ENCODE data around the gene TEX29. TPM values are rescaled to one million over a fixed set of nuclear protein-coding genes. Genes with fewer than 3 reads are reported as not detected.

Gene TEX29
- total RNA-seq, 1 experiment from 2014 or later, result 0.68 TPM

DNA sequence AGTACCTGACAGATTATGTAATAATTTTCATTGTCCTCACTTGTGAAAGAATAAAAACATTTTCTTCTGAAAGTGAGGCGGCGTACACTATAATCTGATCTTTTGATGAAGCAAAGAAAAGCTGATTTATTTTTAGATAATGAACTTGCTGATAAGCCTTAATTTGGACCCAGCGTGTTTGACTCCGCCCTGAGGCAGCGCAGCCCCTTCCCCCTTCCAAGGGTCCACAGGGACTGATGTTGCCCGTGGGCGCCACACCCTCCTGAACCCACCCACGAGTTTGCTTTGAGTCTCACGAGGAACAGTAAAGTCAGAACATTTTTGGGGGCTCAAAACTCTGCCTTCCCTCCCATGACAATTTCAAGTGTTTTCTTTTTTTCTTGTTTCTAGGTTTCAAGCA lies 40.0 kb downstream of the TEX29 start (continued):
- TF ChIP-seq ATF2 (CRISPR knock-in tag; IDR thresholded peaks at IDR 0.05; ENCODE audit: borderline replicate concordance, low read depth) (no peak), PRRX2 (CRISPR knock-in tag; IDR thresholded peaks at IDR 0.05) (no peak), SMAD4 (CRISPR knock-in tag; IDR thresholded peaks at IDR 0.05) (no peak), ZNF232 (CRISPR knock-in tag; IDR thresholded peaks at IDR 0.05) (no peak)

DNA sequence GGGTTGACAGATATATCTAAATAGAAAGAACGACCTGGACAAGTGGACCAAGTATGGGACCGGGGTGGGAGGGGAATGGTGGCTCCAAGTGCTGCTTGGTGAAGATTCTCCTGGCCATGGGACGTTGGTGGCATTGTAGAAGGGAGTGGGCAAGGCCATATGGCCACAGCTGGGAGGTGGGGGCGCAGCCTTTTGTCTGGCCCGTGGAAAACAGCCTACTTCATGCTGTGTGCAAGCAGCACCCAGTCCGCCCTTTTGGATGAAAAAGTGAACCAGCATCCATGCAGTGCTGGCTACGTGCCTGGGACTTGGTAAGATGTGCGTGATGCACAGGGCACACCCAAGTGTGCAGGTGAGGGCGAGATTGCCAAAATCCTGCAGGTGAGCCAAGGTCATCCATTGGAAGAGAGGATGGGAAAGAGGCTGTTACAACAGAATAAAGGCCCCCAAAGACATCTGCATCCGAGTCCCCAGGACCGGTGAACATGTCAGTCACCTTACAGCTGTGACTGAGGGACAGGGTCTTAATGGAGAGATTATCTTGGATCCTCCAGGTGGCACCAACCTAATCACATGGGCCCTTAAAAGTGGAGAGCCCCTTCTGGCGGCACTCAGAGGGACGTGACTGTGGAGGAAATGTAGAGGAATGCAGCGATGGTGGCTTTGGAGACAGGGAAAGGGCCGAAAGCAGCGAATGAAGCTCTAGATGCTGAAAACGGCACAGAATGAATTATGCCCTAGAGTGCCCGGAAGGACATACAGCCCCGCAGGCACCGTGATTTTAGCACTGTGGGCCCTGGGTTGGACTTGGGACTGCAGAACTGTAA lies 40.8 kb downstream of the TEX29 start:
- Mint-ChIP-seq H3K36me3 (no peaks in the 10 kb centered on the region), H3K9me3 (no peaks in the 10 kb centered on the region), H3K4me3 (no peak overlapping the region), H3K4me1 (peaks cover 20% of the 10 kb centered on the region), H3K27me3 (ENCODE audit: low read depth) (0 out of 2 replicates have a peak, but pooled peaks cover 2% of the 10 kb centered on the region), H3K27ac (no peak overlapping the region)
- no peak for DNase-seq (ENCODE audit: low spot score)
- ChIA-PET CTCF (interaction anchor here (0.8 to 1.6 kb wide), 6 partner anchors 12 to 68 kb away, joined by 3 to 10 read pairs (median 4); no protein-coding TSS in a partner anchor), POLR2A (no interaction called here)
- 0 out of 2 replicates have a peak, but pooled peaks have one; percentile 19 for ATAC-seq
- TF ChIP-seq ZNF138 (CRISPR knock-in tag; conservative IDR thresholded peaks at IDR 0.05) (no peak), ARID4B (CRISPR knock-in tag; IDR thresholded peaks at IDR 0.05; ENCODE audit: borderline replicate concordance) (no peak), SP1 (CRISPR knock-in tag; conservative IDR thresholded peaks at IDR 0.05) (no peak), SMAD3 (CRISPR knock-in tag; IDR thresholded peaks at IDR 0.05; ENCODE audit: borderline replicate concordance) (no peak), TCF7 (CRISPR knock-in tag; IDR thresholded peaks at IDR 0.05; ENCODE audit: low read depth) (no peak), MYBL2 (CRISPR knock-in tag; IDR thresholded peaks at IDR 0.05) (no peak), NFE2L1 (CRISPR knock-in tag; IDR thresholded peaks at IDR 0.05) (no peak), ZNF396 (CRISPR knock-in tag; IDR thresholded peaks at IDR 0.05; ENCODE audit: borderline replicate concordance) (no peak)
- TF ChIP-seq, protein P1, sequence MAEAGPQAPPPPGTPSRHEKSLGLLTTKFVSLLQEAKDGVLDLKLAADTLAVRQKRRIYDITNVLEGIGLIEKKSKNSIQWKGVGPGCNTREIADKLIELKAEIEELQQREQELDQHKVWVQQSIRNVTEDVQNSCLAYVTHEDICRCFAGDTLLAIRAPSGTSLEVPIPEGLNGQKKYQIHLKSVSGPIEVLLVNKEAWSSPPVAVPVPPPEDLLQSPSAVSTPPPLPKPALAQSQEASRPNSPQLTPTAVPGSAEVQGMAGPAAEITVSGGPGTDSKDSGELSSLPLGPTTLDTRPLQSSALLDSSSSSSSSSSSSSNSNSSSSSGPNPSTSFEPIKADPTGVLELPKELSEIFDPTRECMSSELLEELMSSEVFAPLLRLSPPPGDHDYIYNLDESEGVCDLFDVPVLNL (CRISPR knock-in tag; IDR thresholded peaks at IDR 0.05; ENCODE audit: borderline replicate concordance, low read depth), result no peak

DNA sequence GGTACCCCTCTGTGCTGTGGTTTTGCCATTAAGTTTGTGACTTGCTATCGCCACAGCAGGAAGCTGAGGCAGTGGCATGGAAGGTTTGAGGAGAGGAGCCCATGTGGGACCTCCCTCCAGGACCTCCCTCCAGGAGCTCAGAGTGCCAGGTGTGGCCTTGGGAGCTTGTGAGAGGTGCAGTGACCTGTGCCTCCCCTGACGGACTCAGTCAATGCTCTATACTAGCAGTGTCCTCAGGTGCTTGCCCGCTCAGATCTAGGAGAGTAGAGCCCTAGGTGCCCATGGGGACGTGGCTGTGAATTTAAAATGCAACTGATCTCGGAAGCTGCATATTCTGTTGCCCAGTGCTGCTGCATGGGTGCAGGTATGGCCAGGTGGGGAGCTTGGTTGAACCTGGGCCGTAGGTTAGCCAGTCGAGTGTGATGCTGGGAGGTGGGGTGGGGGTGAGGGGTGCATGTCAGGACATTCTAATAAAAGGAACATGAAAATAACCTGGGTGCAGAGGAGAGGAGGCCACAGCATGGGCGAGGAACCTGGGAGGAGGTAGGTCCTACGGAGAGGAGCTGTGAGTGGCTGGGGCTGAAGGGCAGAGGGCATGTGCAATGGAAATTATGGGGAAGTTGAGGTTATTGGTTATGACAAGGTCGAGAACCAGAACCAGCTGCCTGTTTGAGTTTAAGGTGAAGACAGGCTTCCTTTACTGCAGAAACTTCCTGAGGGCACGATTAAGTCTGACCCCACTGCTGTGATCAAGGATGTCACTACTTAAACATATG lies 41.6 kb downstream of the TEX29 start:
- Mint-ChIP-seq H3K27me3 (ENCODE audit: low read depth) (0 out of 2 replicates have a peak, but pooled peaks cover 2% of the 10 kb centered on the region), H3K4me1 (peaks cover 20% of the 10 kb centered on the region)
- POLR2A ChIA-PET, result no interaction called here
- TF ChIP-seq MYBL2 (CRISPR knock-in tag; IDR thresholded peaks at IDR 0.05) (no peak), CTCF (IDR thresholded peaks at IDR 0.05) (no peak), MXD4 (CRISPR knock-in tag; IDR thresholded peaks at IDR 0.05; ENCODE audit: borderline replicate concordance) (no peak), CREB1 (CRISPR knock-in tag; IDR thresholded peaks at IDR 0.05) (no peak), IRF2 (CRISPR knock-in tag; IDR thresholded peaks at IDR 0.05; ENCODE audit: borderline replicate concordance, low read depth) (no peak), GTF2I (CRISPR knock-in tag; conservative IDR thresholded peaks at IDR 0.05) (no peak), PREB (CRISPR knock-in tag; IDR thresholded peaks at IDR 0.05; ENCODE audit: borderline replicate concordance) (no peak), ZNF121 (CRISPR knock-in tag; IDR thresholded peaks at IDR 0.05) (no peak)
- TF ChIP-seq, protein P2, sequence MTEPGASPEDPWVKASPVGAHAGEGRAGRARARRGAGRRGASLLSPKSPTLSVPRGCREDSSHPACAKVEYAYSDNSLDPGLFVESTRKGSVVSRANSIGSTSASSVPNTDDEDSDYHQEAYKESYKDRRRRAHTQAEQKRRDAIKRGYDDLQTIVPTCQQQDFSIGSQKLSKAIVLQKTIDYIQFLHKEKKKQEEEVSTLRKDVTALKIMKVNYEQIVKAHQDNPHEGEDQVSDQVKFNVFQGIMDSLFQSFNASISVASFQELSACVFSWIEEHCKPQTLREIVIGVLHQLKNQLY (CRISPR knock-in tag; IDR thresholded peaks at IDR 0.05), result no peak

More for the DNA sequence above, 41.6 kb downstream of the TEX29 start:
- Mint-ChIP-seq H3K9me3 (no peaks in the 10 kb centered on the region), H3K36me3 (no peaks in the 10 kb centered on the region), H3K27ac (no peak overlapping the region), H3K4me3 (no peak overlapping the region)
- CTCF ChIA-PET, result interaction anchor here (0.8 to 1.5 kb wide), 3 partner anchors 17 to 45 kb away, joined by 4 to 10 read pairs (median 4); no protein-coding TSS in a partner anchor
- ATAC-seq (no peak), DNase-seq (ENCODE audit: low spot score) (no peak)
